Limb (tissue), 2 donors: ENCODE measurements around the gene DSC3.
"Not testable (repeated sequence)": the region's sequence is repeated elsewhere in the genome, so short reads cannot be mapped to it uniquely, and the experiment has no call there.

Experiments
- DNase-seq, 2 donors: peaks; one replicate each; pipeline ENCODE4 v3.0.0-alpha.2; 2016; ENCODE audit errors: extremely low spot score in 2 of 2

DSC3 gene

DNA sequence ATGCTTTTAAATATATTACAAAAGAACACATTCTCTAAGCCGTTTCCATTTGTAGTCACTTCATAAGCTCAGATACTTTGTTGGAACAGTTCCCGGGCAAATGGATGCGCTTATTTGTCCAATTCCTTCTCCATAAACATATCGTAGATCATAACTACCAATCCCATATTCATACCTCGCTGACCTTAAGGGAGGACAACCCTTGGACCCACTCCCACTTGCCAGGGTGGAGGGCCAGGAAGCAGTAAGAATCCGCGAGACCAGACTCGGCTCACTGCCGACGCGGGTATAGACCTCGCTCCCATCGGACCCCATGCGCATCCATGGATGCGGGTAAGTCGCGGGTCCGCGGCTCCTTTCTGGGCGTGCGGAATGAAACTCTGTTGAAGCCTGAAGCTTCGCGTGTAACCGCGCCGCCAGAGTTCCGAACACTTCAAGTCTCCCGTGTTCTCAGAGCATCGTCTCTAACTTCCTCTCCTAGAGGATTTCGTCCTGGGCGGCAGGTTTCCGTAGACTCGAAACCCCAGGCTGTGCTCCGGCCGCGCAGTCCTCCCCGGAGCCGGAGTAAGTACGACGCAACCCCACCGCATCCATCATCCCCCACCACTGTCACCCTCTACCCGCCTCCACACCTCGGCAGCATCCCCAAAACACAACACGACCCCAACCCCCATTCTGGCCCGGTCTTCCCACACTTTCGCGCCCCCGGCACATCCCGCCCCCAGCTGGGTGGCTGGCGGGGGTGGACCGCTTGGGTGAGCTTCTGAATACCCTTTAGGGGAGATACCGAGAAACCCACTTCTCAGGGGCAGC is 1.1 kb downstream of the DSC3 start:
- DNase-seq = peak in 1 of 2 donors; percentile 66

DNA sequence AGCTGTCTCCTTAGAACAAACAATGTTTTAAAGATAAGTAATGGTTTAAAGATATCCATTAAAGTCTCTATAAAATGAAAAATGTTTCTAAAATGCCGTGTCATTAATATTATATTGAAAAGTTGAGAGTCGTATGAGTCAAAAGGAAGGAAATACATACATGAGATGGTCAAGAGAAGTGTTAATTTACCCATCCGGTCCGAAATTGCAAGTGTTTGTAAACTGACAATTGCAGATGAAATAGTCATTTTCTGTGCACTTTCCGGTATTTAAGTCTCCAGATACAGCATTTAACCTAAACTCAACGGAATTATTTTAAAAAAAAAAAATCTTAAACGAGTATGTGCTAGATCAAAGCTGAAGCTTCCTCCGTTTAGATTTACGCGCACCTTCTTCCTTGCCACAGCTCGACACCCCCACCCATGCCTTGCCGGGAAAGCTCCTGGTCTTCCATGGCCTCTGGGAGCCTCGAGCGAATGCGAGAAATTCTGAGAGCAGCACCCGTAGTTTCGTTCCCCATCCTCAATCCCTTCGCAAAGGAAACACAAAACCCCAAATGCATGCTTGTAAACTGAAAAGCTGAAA is 1.8 kb downstream of the DSC3 start:
- DNase-seq = peak in 1 of 2 donors; percentile 57

GRCh38 chr18:31039426-31039825 is 3.1 kb downstream of the DSC3 start:
- DNase-seq = no peak

DNA sequence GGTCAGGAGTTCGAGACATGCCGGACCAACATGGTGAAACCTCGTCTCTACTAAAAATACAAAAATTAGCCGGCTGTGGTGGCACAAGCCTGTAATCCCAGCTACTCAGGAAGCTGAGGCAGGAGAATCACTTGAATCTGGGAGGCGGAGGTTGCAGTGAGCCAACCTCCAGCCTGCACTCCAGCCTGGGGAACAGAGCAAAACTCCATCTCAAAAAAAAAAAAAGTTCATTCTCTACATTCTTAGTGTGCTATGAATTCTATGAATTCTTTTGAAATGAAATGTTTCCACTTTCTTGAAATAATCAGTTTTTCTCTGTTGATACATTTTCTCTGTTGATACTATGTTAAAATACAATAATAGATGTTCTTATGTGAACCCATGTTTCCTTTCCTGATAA is 4.9 kb downstream of the DSC3 start:
- not testable (repeated sequence) for DNase-seq

DNA sequence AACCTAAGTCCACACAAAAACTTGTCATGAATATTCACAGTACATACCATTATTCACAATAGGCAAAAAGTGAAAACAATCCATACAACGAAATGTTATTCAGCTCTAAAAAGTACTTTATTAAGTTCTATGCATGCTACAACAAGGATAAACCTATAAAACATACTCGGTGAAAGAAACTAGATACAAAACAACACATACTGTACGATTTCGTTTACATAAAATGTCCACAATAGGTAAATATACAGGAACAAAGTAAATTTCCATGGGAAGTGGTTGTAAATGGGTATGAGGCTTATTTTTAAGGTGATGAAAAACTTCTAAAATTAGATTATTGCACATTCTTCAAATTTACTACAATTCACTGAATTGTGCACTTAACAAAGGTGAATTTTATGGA is 8.0 kb downstream of the DSC3 start:
- DNase-seq = no peak

- DNase-seq = no peak
These were observed 11.8 kb downstream of the DSC3 start for GRCh38 chr18:31030574-31031278.

- no peak for DNase-seq
These were observed 26.7 kb downstream of the DSC3 start for GRCh38 chr18:31015715-31016434.

GRCh38 chr18:31011455-31011854 is 31.1 kb downstream of the DSC3 start:
- DNase-seq = not testable (repeated sequence)

GRCh38 chr18:31010601-31011000 is 31.9 kb downstream of the DSC3 start:
- DNase-seq = no peak

DNA sequence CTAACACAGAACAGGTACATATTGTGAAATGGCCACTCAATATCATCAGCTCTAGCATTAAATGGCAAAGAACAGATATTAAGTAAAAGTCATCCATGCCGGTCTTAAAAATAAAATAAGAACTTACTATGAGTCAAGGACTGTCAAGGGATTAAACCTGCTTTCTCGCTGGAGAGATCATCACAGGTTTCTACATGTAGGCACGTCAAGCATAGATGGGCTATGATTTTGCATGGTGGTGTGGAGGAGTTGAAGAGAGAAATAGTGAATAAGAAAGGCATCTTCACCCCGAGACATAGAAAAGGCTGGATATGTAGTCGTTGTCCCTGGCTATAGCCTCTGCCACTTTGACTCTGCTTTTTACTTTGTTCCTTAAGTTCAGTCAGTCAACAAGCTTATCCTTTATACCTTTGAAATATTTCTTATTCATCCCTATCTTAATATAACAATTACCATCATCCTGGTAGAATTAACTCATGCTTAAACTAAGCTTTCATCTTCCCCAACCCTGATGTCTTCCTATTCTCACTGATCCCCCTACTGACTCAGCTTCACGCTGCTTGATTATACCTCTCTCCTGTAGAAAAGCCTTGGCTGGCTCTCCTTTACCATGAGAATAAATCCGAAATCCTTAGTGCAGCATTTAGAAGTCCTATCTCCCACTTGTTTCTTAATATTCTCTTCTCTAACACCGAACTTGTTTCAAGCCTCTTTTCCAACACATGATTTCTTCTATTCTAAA is 42.5 kb downstream of the DSC3 start:
- DNase-seq = no peak

- DNase-seq = no peak
These were observed 43.4 kb downstream of the DSC3 start for GRCh38 chr18:30999186-30999585.

GRCh38 chr18:30997223-30997622 is 45.3 kb downstream of the DSC3 start:
- no peak for DNase-seq

DNA sequence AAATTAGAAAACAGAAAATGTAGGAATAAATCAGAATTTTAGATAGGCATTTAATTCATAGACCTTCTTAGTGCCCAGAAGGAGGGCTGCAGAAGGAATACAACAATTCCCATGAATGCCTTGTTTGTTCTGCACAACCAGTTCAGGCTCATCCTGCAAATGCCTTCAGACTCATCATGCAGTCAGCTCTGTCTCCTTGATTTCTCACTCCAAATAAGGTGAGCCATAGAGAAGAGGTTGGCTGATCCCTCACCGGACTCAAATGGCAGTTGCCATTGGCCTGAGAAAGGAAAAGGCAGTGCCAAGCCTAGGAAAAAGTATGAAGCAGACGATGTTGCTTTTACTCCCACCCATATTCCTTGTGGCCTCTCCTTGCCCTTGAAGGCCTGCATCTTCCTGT is 50.3 kb downstream of the DSC3 start:
- no peak for DNase-seq

GRCh38 chr18:30991397-30991796 is 51.1 kb downstream of the DSC3 start:
- DNase-seq = no peak

GRCh38 chr18:30989141-30989540 is 53.4 kb downstream of the DSC3 start:
- DNase-seq = no peak

DNA sequence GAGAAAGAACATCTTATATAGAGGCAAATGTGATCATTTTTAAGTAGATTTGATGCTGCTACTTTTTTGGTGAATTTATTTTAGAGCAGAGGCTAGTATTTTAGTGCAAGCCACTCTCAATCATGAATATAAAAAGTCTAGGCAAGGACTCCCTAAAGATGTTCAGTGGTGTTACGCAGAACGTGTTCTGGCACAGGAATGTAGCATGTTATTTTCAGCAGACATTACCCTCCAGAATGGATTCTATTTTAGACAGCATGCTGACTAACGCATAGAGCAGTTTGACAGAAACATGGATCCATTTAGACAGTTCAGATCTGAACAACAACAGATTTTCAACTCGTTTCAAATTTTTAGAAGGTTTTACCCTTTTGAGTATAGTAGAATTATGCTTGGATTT is 54.1 kb downstream of the DSC3 start:
- no peak for DNase-seq

- no peak for DNase-seq
These were observed 54.9 kb downstream of the DSC3 start for GRCh38 chr18:30987467-30988241.

- no peak for DNase-seq
These were observed 56.8 kb downstream of the DSC3 start for GRCh38 chr18:30985753-30986152.

DNA sequence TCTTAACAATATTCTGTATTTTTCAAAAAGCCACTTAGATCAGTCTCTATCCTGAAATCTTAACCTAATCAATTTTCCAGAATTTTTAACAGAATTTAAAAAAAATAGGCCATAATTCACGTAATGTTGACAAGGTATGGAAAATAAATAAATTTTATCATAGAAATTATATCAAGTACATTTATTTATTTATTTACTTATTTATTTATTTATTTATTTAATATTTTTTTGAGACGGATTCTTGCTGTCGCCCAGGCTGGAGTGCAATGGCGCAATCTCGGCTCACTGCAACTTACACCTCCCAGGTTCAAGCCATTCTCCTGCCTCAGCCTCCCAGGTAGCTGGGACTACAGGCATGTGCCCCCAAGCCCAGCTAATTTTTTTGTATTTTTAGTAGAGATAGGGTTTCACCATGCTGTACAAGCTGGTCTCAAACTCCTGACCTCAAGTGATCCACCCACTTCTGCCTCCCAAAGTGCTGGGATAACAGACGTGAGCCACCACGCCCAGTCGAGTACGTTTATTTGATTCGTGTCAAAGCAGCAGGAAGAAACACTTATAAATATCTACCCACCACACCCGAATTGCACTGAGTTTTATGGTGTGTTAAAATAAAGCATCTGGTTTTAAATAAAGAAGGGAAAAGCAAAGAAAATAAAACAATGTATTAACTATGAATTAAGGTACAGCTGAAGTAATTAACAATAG is 60.1 kb downstream of the DSC3 start:
- DNase-seq = no peak

GRCh38 chr18:30978091-30978490 is 64.5 kb downstream of the DSC3 start:
- DNase-seq = not testable (repeated sequence)
